GM12878 (cell line): ENCODE data around the gene FAM53B. TPM values are rescaled to one million over a fixed set of nuclear protein-coding genes. Genes with fewer than 3 reads are reported as not detected.

ENCODE experiments used
- ATAC-seq: fragments of 200-7000 bp; cut with Tn5 transposase; 3 replicates; pipeline ENCODE4 v1.9.1; 2020; ENCODE audit warnings: mild to moderate bottlenecking, moderate library complexity
- BruUV-seq: library from RNA; stranded (reverse); fragments of 400-500 nt; replicated peaks from 2 replicates; lab custom pipeline; 2021; lab: Mats Ljungman, UMichigan
- CTCF ChIA-PET: fragments of 300-600 bp; sonication (Branson Sonifier 250); formaldehyde crosslinking; extraction: SDS; loops from one replicate; lab custom pipeline; 2021; ENCODE audit warnings: inconsistent platforms; lab: Yijun Ruan, JAX
- POLR2A ChIA-PET: fragments of 350-600 bp; formaldehyde crosslinking; extraction: SDS; loops from one replicate; lab custom pipeline; 2021; ENCODE audit warnings: inconsistent platforms; lab: Charles Lee
- RAD21 ChIA-PET: fragments of 300-600 bp; sonication (Branson Sonifier 250); formaldehyde crosslinking; loops from one replicate; lab custom pipeline; 2023; ENCODE audit warnings: antibody characterized with exemption; ENCODE audit not compliant: unreplicated experiment; lab: Charles Lee
- SMC1A ChIA-PET: fragments of 300-600 bp; sonication (Branson Sonifier 250); formaldehyde crosslinking; loops from one replicate; lab custom pipeline; 2023; ENCODE audit not compliant: unreplicated experiment, uncharacterized antibody; lab: Charles Lee
- DNase-seq: peaks from one replicate; pipeline ENCODE4 v3.0.0-alpha.2; 2011; ENCODE audit warnings: low read depth, low spot score
- FAIRE-seq: peaks from 3 replicates; lab custom pipeline; 2011; peaks lifted over from hg19 to GRCh38; lab: Jason Lieb, UNC
- H2AFZ ChIP-seq: 2 replicates; pipeline ENCODE4 v1.6.0; 2011; ENCODE audit warnings: low read depth, low read length, control low read depth; ENCODE audit not compliant: control insufficient read depth
- H3K27ac ChIP-seq: 2 replicates; pipeline ENCODE4 v1.5.1; 2011; ENCODE audit warnings: control low read depth; ENCODE audit not compliant: control insufficient read depth, insufficient read depth
- H3K27me3 ChIP-seq, 2 experiments: replicated peaks in 1 of 2; 2 replicates each; pipeline versions ENCODE4 v1.6.0 to v1.6.1; 2011; ENCODE audit warnings: low read length in 1 of 2; ENCODE audit not compliant: control insufficient read depth in 2 of 2, insufficient read depth in 2 of 2
- H3K36me3 ChIP-seq, 2 experiments: 2 replicates each; pipeline ENCODE4 v1.5.1; 2011; ENCODE audit warnings: low read length in 1 of 2; ENCODE audit not compliant: control insufficient read depth in 2 of 2, insufficient read depth in 2 of 2
- H3K4me1 ChIP-seq: 2 replicates; pipeline ENCODE4 v1.6.1; 2011; ENCODE audit warnings: mild to moderate bottlenecking, low read length, moderate library complexity, mixed read lengths; ENCODE audit not compliant: control insufficient read depth, insufficient read depth
- H3K4me2 ChIP-seq: 2 replicates; pipeline ENCODE4 v1.6.0; 2011; ENCODE audit warnings: control low read depth; ENCODE audit not compliant: control insufficient read depth, insufficient read depth
- H3K4me3 ChIP-seq: fragments of 200-600 bp; sonication (generic); 2 replicates; pipeline ENCODE4 v1.5.1; 2016
- H3K79me2 ChIP-seq: 2 replicates; pipeline ENCODE4 v1.6.0; 2011; ENCODE audit warnings: low read length; ENCODE audit not compliant: control insufficient read depth, insufficient read depth
- H3K9ac ChIP-seq: 2 replicates; pipeline ENCODE4 v1.8.0; 2011; ENCODE audit warnings: low read length, control low read depth, mixed read lengths; ENCODE audit not compliant: control insufficient read depth, insufficient read depth
- H3K9me3 ChIP-seq: replicated peaks from 3 replicates; pipeline ENCODE4 v1.5.1; 2011; ENCODE audit warnings: mild to moderate bottlenecking, low read length; ENCODE audit not compliant: control insufficient read depth, insufficient read depth
- H4K20me1 ChIP-seq: 2 replicates; pipeline ENCODE4 v1.6.0; 2011; ENCODE audit not compliant: control insufficient read depth, insufficient read depth
- BACH1 ChIP-seq: fragments of 450-650 bp; IDR thresholded peaks from 2 replicates; pipeline ENCODE4 v1.6.1; 2017; ENCODE audit warnings: mild to moderate bottlenecking, borderline replicate concordance
- CBFB ChIP-seq: IDR thresholded peaks from 2 replicates; pipeline ENCODE4 v1.6.1; 2016; ENCODE audit warnings: antibody characterized with exemption, low read depth
- E2F4 ChIP-seq: IDR thresholded peaks from 2 replicates; pipeline ENCODE4 v1.6.1; 2012; ENCODE audit warnings: low read depth, low read length, improper control_type of control experiment
- EZH2 ChIP-seq: IDR thresholded peaks from 2 replicates; pipeline ENCODE4 v1.6.1; 2012; ENCODE audit warnings: low read depth, mild to moderate bottlenecking, control low read depth, inconsistent platforms, low read length, borderline replicate concordance; ENCODE audit not compliant: control insufficient read depth
- IRF3 ChIP-seq: fragments of 450-650 bp; IDR thresholded peaks from 2 replicates; pipeline ENCODE4 v1.6.1; 2014; ENCODE audit warnings: mild to moderate bottlenecking
- JUND ChIP-seq: IDR thresholded peaks from 2 replicates; pipeline ENCODE4 v1.6.1; 2012; ENCODE audit warnings: low read depth, mild to moderate bottlenecking, low read length, improper control_type of control experiment, moderate library complexity
- NFIC ChIP-seq: IDR thresholded peaks from 2 replicates; pipeline ENCODE4 v1.6.1; 2012; ENCODE audit warnings: low read depth, mild to moderate bottlenecking, inconsistent platforms, low read length, moderate library complexity
- PBX3 ChIP-seq: IDR thresholded peaks from 2 replicates; pipeline ENCODE4 v1.6.1; 2011; ENCODE audit warnings: mild to moderate bottlenecking, low read depth, low read length, moderate library complexity; ENCODE audit not compliant: insufficient replicate concordance
- POU2F2 ChIP-seq: IDR thresholded peaks from 3 replicates; pipeline ENCODE4 v1.6.1; 2011; ENCODE audit warnings: low read depth, mild to moderate bottlenecking, low read length, borderline replicate concordance
- RBBP5 ChIP-seq: fragments of 200-600 bp; sonication (generic); conservative IDR thresholded peaks from 2 replicates; pipeline ENCODE4 v1.6.1; 2016
- RUNX3 ChIP-seq: IDR thresholded peaks from 2 replicates; pipeline ENCODE4 v1.6.1; 2012; ENCODE audit warnings: low read length, inconsistent platforms
- ZNF207 ChIP-seq: fragments of 450-650 bp; IDR thresholded peaks from 2 replicates; pipeline ENCODE4 v1.6.1; 2014; ENCODE audit warnings: antibody characterized with exemption, mild to moderate bottlenecking, borderline replicate concordance
- ZNF274 ChIP-seq: IDR thresholded peaks from one replicate; pipeline ENCODE4 v1.8.0; 2011; ENCODE audit not compliant: insufficient read length, insufficient read depth
- WGBS: methylation state at CpG from one replicate; pipeline ENCODE4 v1.1.6; 2016; ENCODE audit warnings: low lambda C conversion rate; ENCODE audit not compliant: insufficient replicate concordance, insufficient coverage; ENCODE audit errors: missing lambda C conversion rate; 5-methylcytosine and 5-hydroxymethylcytosine counted together
- in situ Hi-C: fragments of 300-500 bp; cut with MboI; formaldehyde crosslinking; loops from 9 replicates; pipeline ENCODE4 v1.14.3; 2018; ENCODE audit warnings: mixed read lengths
- intact Hi-C: fragments of 100-400 bp; cut with micrococcal nuclease; formaldehyde crosslinking; loops from one replicate; pipeline ENCODE4 v1.14.2; 2022; ENCODE audit not compliant: unreplicated experiment
- polyA plus RNA-seq, 11 experiments: library from polyadenylated mRNA; depleted of rRNA in 4 of 11; unstranded in 6 of 11; stranded (reverse) in 5 of 11; fragments of >200 nt; fragmentation: Nextera tagmentation in 4 of 11; fragmentation: Illumina TruSeq in 1 of 11; extraction: Ambion mirVana in 4 of 11; extraction: Trizol in 1 of 11; gene quantifications; 1 replicate in 1 of 11; 2 replicates in 10 of 11; pipeline versions ENCODE4 v1.2.1 to v1.2.3, GENCODE V29; 2011 to 2016; ENCODE audit warnings: inconsistent platforms in 2 of 11, missing spikeins in 2 of 11, low read depth in 1 of 11
- total RNA-seq, 4 experiments: library from RNA; depleted of rRNA in 3 of 4; stranded (reverse); fragments of >200 nt in 3 of 4; fragmentation: Illumina TruSeq in 1 of 4; extraction: Trizol in 1 of 4; gene quantifications; 2 replicates each; pipeline versions ENCODE4 v1.2.1 to v1.2.3, GENCODE V29; 2013 to 2021

Gene FAM53B
- total and polyA plus RNA-seq, 10 of the 15 experiments (the other 5 are each of a cell fraction or from before 2014, with no cell fraction given) = 0.05 to 26.3 (median 8.1) TPM

GRCh38 chr10:124669824-124670654, 74.1 kb downstream of the FAM53B start:
- H3K4me2 ChIP-seq = no peak overlapping the region
- TF ChIP-seq CBFB (no peak), NFIC (no peak), RBBP5 (no peak), ZNF274 (no peak), POU2F2 (no peak), ZNF207 (no peak), BACH1 (no peak), EZH2 (no peak), IRF3 (no peak), JUND (no peak), PBX3 (no peak), E2F4 (no peak), RUNX3 (no peak)
- ATAC-seq (no peak), DNase-seq (no peak), FAIRE-seq (no peak)
- no peak overlapping the region for H2AFZ ChIP-seq
- H3K4me1 ChIP-seq = no peaks in the 10 kb centered on the region
- ChIA-PET CTCF (interaction anchor here (1.6 kb wide), 1 partner anchor 71 kb away, joined by 4 read pairs; no protein-coding TSS in a partner anchor), RAD21 (interaction anchor here (1.5 kb wide), 1 partner anchor 27 kb away, joined by 4 read pairs; no protein-coding TSS in a partner anchor), POLR2A (no interaction called here), SMC1A (no interaction called here)
- H3K79me2 ChIP-seq = no peaks in the 10 kb centered on the region; the same call in 1 of the 2 replicates
- H3K36me3 ChIP-seq = peaks cover 2 to 16% of the 10 kb centered on the region in 2 experiments; a peak in 3 of 4 replicates
- H3K4me3 ChIP-seq = no peak overlapping the region
- WGBS = 97% methylated on average over 18 of the region's 23 CpGs
- H3K9me3 ChIP-seq = no peaks in the 10 kb centered on the region
- BruUV-seq = no TSS peak
- H4K20me1 ChIP-seq = no peaks in the 10 kb centered on the region
- H3K9ac ChIP-seq = no peak overlapping the region
- H3K27ac ChIP-seq = no peak overlapping the region
- in situ Hi-C loops = no loop called here
- intact Hi-C loops = no loop called here
- no peaks in the 10 kb centered on the region for H3K27me3 ChIP-seq
